ENCODE measurements around the gene CARD11. TPM values are rescaled to one million over a fixed set of nuclear protein-coding genes. Genes with fewer than 3 reads are reported as not detected.

The CARD11 gene
- polyA plus RNA-seq, 1 donor from 2014 or later, result not detected

DNA sequence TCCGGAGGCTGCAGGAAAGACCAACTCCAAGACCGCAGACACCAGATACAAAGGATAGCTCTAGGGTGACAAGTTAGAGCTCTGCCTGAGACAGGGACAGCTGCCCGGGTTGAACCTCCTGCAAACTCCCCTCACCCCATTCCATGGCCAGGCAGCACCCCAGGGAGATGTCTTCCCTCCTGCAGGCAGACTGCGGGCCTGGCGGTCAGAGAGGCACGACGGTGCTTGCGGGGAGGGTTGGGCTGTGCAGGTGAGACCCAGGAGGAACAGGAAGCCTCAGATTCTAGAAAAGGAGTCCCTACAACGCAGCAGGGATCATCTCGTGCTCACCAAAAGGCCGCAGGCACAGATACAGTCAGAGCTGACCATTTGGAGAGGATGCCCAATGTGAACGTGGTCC is 34.6 kb downstream of the CARD11 start:
- no peaks in the 10 kb centered on the region for H3K36me3 ChIP-seq (ENCODE audit: insufficient read depth, low read length)
- TF ChIP-seq, protein P1, sequence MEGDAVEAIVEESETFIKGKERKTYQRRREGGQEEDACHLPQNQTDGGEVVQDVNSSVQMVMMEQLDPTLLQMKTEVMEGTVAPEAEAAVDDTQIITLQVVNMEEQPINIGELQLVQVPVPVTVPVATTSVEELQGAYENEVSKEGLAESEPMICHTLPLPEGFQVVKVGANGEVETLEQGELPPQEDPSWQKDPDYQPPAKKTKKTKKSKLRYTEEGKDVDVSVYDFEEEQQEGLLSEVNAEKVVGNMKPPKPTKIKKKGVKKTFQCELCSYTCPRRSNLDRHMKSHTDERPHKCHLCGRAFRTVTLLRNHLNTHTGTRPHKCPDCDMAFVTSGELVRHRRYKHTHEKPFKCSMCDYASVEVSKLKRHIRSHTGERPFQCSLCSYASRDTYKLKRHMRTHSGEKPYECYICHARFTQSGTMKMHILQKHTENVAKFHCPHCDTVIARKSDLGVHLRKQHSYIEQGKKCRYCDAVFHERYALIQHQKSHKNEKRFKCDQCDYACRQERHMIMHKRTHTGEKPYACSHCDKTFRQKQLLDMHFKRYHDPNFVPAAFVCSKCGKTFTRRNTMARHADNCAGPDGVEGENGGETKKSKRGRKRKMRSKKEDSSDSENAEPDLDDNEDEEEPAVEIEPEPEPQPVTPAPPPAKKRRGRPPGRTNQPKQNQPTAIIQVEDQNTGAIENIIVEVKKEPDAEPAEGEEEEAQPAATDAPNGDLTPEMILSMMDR (IDR thresholded peaks at IDR 0.05; ENCODE audit: poor library complexity, severe bottlenecking), result no peak
- no peak for TF ChIP-seq EZH2 (IDR thresholded peaks at IDR 0.05; ENCODE audit: borderline replicate concordance, insufficient read depth, low read length, poor library complexity, severe bottlenecking)
- TF ChIP-seq MXI1 (conservative IDR thresholded peaks at IDR 0.05; ENCODE audit: poor library complexity, severe bottlenecking), result no peak
- TF ChIP-seq TAF1 (IDR thresholded peaks at IDR 0.05; ENCODE audit: low read depth), result no peak
- TF ChIP-seq RAD21 (conservative IDR thresholded peaks at IDR 0.05), result no peak
- TF ChIP-seq EP300 (conservative IDR thresholded peaks at IDR 0.05; ENCODE audit: poor library complexity, severe bottlenecking), result no peak
- TF ChIP-seq SMC3 (conservative IDR thresholded peaks at IDR 0.05; ENCODE audit: poor library complexity), result no peak
- TF ChIP-seq, protein P2, sequence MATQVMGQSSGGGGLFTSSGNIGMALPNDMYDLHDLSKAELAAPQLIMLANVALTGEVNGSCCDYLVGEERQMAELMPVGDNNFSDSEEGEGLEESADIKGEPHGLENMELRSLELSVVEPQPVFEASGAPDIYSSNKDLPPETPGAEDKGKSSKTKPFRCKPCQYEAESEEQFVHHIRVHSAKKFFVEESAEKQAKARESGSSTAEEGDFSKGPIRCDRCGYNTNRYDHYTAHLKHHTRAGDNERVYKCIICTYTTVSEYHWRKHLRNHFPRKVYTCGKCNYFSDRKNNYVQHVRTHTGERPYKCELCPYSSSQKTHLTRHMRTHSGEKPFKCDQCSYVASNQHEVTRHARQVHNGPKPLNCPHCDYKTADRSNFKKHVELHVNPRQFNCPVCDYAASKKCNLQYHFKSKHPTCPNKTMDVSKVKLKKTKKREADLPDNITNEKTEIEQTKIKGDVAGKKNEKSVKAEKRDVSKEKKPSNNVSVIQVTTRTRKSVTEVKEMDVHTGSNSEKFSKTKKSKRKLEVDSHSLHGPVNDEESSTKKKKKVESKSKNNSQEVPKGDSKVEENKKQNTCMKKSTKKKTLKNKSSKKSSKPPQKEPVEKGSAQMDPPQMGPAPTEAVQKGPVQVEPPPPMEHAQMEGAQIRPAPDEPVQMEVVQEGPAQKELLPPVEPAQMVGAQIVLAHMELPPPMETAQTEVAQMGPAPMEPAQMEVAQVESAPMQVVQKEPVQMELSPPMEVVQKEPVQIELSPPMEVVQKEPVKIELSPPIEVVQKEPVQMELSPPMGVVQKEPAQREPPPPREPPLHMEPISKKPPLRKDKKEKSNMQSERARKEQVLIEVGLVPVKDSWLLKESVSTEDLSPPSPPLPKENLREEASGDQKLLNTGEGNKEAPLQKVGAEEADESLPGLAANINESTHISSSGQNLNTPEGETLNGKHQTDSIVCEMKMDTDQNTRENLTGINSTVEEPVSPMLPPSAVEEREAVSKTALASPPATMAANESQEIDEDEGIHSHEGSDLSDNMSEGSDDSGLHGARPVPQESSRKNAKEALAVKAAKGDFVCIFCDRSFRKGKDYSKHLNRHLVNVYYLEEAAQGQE (IDR thresholded peaks at IDR 0.05; ENCODE audit: borderline replicate concordance), result no peak
- no peak for TF ChIP-seq POLR2AphosphoS5 (IDR thresholded peaks at IDR 0.05)
- no peak overlapping the region for H3K27ac ChIP-seq (ENCODE audit: low read length)
- no peaks in the 10 kb centered on the region for H3K27me3 ChIP-seq (ENCODE audit: insufficient read depth, low read depth, low read length)
- no peaks in the 10 kb centered on the region for H3K79me2 ChIP-seq (replicated peaks; ENCODE audit: insufficient read depth, low read length)
- no peaks in the 10 kb centered on the region for H3F3A ChIP-seq (ENCODE audit: insufficient read depth, low read length, poor library complexity, severe bottlenecking)
- H2AFZ ChIP-seq (ENCODE audit: low read depth, low read length), result no peak overlapping the region
- H3K9me3 ChIP-seq (ENCODE audit: low read length), result no peaks in the 10 kb centered on the region
- H4K20me1 ChIP-seq (ENCODE audit: insufficient read depth), result no peaks in the 10 kb centered on the region
- H3K4me3 ChIP-seq (ENCODE audit: low read length), result no peak overlapping the region
- H3K4me2 ChIP-seq (ENCODE audit: low read length), result no peak overlapping the region
- H3K9ac ChIP-seq (ENCODE audit: low read length), result no peak overlapping the region
- H3K9me2 ChIP-seq (ENCODE audit: insufficient read depth, low read length), result no peaks in the 10 kb centered on the region

DNA sequence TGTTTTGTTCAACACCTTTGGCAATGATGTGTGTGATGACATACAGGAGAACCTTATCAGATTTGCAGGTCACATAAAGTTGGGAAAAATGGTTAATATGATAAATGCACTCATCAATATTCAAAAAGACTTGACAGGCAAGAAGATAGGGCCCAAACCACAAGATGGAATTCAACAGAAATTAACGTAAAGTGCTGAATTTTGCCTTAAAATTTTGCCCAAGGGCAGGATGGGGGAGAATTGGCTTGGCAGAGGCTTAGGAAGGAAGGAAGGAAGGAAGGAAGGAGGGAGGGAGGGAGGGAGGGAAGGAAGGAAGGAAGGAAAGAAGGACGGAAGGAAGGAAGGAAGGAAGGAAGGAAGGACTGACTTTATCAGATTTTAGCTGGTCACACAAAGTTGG is 35.3 kb downstream of the CARD11 start:
- no peak overlapping the region for H2AFZ ChIP-seq (ENCODE audit: low read depth, low read length)
- H3K9ac ChIP-seq (ENCODE audit: low read length), result no peak overlapping the region
- TF ChIP-seq RAD21 (conservative IDR thresholded peaks at IDR 0.05) (no peak), POLR2AphosphoS5 (IDR thresholded peaks at IDR 0.05) (no peak), EP300 (conservative IDR thresholded peaks at IDR 0.05; ENCODE audit: poor library complexity, severe bottlenecking) (no peak), SMC3 (conservative IDR thresholded peaks at IDR 0.05; ENCODE audit: poor library complexity) (no peak), EZH2 (IDR thresholded peaks at IDR 0.05; ENCODE audit: borderline replicate concordance, insufficient read depth, low read length, poor library complexity, severe bottlenecking) (no peak), MXI1 (conservative IDR thresholded peaks at IDR 0.05; ENCODE audit: poor library complexity, severe bottlenecking) (no peak), TAF1 (IDR thresholded peaks at IDR 0.05; ENCODE audit: low read depth) (no peak)
- TF ChIP-seq, protein P2 (IDR thresholded peaks at IDR 0.05; ENCODE audit: borderline replicate concordance), result no peak
- TF ChIP-seq, protein P1 (IDR thresholded peaks at IDR 0.05; ENCODE audit: poor library complexity, severe bottlenecking), result no peak
- H3K4me3 ChIP-seq (ENCODE audit: low read length), result no peak overlapping the region
- no peaks in the 10 kb centered on the region for H3K9me2 ChIP-seq (ENCODE audit: insufficient read depth, low read length)
- H3K4me2 ChIP-seq (ENCODE audit: low read length), result no peak overlapping the region
- no peaks in the 10 kb centered on the region for H3K27me3 ChIP-seq (ENCODE audit: insufficient read depth, low read depth, low read length)
- no peaks in the 10 kb centered on the region for H3K79me2 ChIP-seq (replicated peaks; ENCODE audit: insufficient read depth, low read length)
- no peaks in the 10 kb centered on the region for H4K20me1 ChIP-seq (ENCODE audit: insufficient read depth)
- no peaks in the 10 kb centered on the region for H3K36me3 ChIP-seq (ENCODE audit: insufficient read depth, low read length)
- H3K9me3 ChIP-seq (ENCODE audit: low read length), result no peaks in the 10 kb centered on the region
- H3K27ac ChIP-seq (ENCODE audit: low read length), result no peak overlapping the region
- H3F3A ChIP-seq (ENCODE audit: insufficient read depth, low read length, poor library complexity, severe bottlenecking), result no peaks in the 10 kb centered on the region
